HG03060 (cell line): ENCODE results near the gene MT1E.
"Not testable (repeated sequence)": the region's sequence is repeated elsewhere in the genome, so short reads cannot be mapped to it uniquely, and the experiment has no call there.

Source experiments
- ATAC-seq: cut with Tn5 transposase; IDR thresholded peaks from one replicate; pipeline ENCODE4 v1.9.1; 2021; ENCODE audit warnings: low read depth, moderate number of reproducible peaks; ENCODE audit not compliant: unreplicated experiment

Gene MT1E

GRCh38 chr16:56625140-56625942, at the start of gene MT1E:
Gene MT1E (plus strand): TSS chr16:56625781. CDS start chr16:56625852, 71 bp downstream.
- no peak for ATAC-seq

GRCh38 chr16:56576585-56577299, 48.8 kb upstream of the MT1E start:
- ATAC-seq = no peak

DNA sequence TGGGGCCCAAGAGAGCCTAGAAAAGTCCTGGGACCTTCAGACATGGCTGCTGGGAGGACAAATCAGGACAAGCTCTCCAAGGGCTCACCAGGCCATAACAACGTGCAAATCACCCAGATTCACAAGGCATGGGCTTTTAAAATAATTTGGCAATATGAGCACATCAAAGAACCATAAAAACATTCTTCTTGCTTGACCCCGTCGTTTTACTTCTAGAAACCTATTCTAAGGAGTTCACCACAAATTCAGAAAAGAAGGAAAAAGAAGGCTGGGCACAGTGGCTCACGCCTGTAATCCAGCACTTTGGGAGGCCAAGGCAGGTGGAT, 48.3 kb upstream of the MT1E start:
- ATAC-seq = no peak

- ATAC-seq = no peak
Measured at GRCh38 chr16:56580391-56581048, 45.1 kb upstream of the MT1E start.

DNA sequence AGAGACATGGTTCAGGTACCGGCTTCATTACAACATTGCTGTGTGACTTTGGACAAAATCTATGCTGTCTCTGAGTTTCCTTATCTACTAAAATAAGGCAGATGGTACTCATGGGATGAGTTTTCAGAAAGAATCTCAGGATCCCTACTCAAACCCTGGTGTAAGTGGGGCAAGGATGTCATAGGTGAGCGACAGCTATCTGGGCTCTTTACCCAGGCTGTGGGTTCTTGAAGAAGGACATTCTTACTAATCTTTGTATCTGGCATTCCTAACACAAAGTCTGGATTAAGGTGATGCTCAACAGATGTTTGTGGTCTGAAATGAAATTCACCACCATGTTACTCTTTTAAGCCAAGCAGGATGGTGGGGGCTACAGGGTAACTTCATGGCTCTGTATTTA, 42.7 kb upstream of the MT1E start:
- not testable (repeated sequence) for ATAC-seq

- ATAC-seq = no peak
Measured at GRCh38 chr16:56583351-56584168, 42.0 kb upstream of the MT1E start.

GRCh38 chr16:56584276-56584675, 41.3 kb upstream of the MT1E start:
- ATAC-seq = no peak

DNA sequence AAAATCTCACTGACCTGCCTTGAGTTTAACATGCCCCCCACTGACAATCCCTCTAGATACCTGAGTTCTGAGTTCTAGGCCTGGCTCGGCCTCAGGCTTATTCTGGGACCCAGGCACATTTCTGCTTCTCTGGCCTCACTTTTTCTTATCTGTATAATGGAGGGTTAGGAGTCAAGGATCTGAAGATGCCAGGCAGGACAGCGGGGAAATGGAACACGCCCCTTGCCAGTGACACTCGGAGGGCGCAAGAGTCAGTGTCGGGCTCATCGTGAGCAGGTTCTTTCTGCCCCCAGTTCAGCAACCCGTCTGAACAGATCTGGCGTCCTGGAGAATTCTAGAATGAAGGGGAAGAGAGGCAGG, 36.8 kb upstream of the MT1E start:
- no peak for ATAC-seq

DNA sequence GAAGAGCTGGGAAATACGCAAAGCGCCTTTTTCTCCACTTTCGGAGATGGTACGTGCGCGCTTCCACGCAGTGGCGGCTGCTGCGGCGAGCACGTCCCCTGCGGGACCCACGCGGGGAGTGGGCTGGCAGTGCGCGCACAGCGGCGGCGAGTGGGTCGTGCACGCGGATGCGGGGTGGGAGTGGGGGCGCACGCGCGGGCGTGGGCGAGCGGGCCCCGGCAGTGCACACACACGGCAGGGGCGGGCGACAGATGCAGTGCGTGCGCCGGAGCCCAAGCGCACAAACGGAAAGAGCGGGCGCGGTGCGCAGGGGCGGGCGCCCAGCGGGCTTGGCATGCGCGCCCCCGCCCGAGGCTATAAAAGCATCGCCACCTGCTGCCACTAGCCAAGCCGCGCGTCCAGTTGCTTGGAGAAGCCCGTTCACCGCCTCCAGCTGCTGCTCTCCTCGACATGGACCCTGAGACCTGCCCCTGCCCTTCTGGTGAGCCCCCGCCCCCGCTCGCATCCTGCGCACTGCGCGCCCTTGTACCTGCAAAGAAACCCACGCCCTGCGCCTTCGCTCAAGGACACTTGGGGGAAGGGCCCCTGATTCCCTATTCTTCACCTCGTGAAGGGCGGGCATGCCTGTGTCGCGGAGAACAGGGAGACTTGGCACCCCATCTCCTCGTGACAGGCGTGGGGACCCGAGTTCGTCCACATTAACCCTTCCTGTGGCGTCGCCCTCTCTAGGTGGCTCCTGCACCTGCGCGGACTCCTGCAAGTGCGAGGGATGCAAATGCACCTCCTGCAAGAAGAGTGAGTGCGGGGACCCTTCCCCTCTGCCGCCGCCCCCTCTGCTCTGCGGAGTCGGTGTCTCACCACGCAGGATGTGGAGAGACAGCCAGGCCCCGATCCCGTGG, 36.2 kb upstream of the MT1E start, which contains the start of gene MT3:
Gene MT3 (plus strand): TSS at position 388 of the 899 bp plus-strand sequence. CDS start 63 bp downstream, at position 451.
- ATAC-seq = no peak

DNA sequence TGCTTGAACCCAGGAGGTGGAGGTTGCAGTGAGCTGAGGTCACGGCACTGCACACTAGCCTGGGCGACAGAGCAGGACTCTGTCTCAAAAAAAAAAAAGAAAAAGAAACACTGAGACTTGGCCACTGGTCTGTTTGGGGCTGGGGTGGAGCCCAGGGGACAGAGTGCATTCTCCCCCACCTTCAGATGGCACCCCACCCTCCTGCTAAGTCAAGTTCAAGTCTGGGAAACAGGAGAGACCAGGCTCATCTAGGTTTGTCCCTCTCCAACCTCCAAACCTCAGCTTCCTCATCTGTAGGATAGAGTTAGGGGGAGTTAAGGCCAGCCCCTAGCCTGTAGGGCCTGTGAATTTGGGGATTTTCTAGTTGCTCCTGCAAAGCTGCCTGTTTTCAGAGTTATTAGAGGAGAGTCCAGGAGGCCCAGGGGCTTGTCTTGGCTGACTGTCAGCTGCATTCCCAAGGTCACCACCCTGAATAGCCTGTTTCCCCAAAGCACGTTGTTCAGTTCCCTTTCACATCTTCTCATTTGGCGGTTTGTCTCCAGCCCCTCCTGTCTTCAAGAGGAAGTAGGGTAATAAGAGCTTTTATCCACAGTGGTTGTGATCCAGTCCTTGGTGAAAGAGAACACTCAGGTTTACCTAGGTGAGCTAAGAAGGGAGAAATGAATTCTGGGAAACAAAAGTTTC, 34.1 kb upstream of the MT1E start:
- ATAC-seq = no peak

DNA sequence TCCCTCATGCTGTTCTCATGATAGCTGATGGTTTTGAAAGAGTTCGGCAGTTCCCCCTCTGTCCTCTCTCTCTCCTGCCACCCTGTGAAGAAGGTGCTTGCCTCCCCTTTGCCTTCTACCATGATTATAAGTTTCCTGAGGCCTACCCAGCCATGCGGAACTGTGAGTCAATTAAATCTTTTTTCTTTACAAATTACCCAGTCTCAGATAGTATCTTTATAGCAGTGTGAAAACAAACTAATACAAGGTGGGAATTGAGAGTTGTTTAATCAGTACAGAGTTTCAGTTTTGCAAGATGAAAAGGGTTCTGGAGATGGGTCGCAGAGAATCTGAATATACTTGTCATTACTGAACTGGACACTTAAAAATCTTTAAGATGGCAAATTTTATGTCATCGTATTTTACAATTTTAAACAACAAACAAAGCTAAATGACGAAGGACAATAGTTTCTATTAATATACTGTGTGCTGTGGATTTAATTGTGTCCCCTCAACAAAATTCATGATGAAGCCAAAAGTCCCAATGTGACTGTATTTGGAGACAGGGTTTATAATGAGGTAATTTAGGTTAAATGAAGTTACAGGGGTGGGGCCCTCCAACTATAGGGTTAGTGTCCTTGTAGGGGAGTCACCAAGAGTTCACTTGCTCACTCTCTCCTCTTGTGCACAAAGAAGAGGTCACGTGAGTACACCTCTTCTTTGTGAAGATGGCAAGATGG, 31.8 kb upstream of the MT1E start:
- no peak for ATAC-seq

GRCh38 chr16:56594292-56594619, 31.3 kb upstream of the MT1E start:
- no peak for ATAC-seq

DNA sequence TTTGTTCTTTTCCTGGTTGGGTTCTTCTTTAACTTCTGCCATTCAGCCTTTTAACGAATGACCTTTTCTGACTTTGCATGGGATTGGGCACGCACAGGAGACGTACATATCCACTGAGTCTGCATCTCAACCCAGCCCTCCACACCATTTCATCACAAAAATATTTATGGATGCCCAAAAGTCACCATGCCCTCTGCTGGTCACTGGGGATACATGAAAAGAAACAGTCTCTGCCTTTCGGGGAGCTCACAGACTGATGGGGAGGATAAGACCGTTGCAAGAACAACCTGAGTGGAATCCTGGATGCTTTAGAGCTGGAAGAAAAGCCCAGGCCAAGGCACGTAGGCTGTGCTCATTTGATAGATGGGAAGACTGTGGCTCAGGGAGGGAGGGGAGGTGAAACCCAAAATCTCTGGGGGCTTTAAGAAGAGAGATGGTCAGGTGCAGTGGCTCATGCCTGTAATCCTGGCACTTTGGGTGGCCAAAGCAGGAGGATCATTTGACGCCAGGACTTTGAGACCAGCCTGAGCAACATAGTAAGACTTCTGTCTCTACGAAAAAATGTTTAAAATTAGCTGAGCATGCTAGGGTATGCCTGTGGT, 25.1 kb upstream of the MT1E start:
- ATAC-seq = no peak

DNA sequence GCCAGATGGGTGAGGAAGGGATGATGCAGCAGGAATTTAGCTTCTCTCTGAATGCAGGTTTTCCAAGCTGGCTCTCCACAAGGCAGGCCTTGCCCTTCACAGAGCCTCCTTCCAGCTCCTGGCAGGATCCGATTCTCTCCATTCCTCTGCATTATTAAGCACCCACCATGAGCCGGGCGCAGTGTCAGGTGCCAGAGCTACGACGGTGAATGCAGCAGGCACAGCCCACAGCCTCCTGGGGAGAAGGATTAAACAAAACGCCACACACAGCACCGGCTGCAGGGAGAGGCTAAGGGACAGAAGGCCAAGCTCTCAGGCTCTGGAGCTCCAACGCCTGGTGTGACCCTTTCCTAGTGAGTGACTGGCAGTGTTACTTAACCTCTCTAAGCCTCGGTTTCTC, 24.3 kb upstream of the MT1E start:
- no peak for ATAC-seq

DNA sequence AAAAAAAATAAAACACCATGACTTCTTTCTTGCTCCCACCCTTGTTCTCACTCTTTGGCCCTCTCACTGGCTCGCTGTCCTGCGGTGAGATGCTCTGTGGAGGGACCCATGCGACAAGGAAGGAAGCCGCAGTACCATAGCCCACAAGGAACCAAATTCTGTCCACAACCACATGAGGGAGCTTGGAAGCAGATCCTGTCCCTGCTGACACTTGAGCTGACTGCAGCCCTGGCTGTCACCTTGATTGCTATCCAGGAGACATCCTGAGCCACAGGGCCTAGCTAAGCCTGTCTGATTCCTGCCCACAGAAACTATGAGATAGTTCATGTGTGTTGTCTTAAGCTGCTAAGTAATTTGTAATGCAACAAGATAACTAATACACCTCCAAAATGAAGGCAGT, 22.0 kb upstream of the MT1E start:
- ATAC-seq = no peak

DNA sequence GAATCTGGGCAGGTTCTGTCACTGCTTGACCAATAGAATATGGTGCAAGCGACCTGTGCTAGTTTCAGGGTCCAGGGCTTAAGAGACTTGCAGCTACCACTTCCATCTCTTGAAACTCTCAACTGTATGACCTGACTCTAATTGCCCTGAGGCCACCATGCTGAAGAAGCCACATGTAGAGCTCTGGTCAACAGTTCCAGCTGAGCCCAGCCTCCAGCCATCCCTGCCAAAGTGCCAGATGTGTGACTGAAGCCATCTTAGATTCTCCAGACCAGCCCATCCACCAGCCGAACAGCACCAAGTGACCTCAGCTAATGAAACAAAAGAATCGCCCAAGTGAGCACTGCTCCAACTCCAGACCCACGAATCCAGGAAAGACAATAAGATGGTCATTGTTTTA, 20.6 kb upstream of the MT1E start:
- no peak for ATAC-seq

- ATAC-seq = no peak
Measured at GRCh38 chr16:56605475-56605874, 20.1 kb upstream of the MT1E start.

DNA sequence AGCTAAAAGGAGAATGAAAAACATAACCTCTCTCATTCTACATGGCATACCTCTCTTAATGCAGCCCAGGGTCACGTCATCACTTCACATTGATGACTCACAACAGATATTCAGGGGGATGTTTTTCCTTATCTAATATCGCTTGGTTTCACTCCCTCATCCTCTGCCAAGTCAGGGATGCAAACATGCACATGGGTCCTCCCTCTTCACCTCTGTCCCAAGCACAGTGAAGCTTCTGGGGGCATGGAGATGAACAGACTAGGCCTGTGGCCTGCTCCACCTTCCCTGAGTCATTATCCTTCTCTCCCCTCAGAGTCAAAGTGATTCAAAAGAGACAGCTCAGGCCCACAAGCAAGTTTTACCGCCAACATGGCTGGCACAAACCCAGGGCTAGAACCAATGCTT, 19.5 kb upstream of the MT1E start:
- ATAC-seq = no peak
